Gastroesophageal sphincter (tissue), 3 donors: ENCODE results near the gene PCYT1B.

Source experiments
- CTCF ChIP-seq, 4 experiments: fragments of 200-600 bp in 2 of 4; fragments of 450-650 bp in 2 of 4; sonication (generic) in 1 of 4; IDR thresholded peaks; one replicate each; pipeline ENCODE4 v1.5.1; 2017 to 2019; ENCODE audit warnings: antibody characterized with exemption in 4 of 4, mild to moderate bottlenecking in 2 of 4, moderate library complexity in 2 of 4
- EP300 ChIP-seq: sonication (generic); formaldehyde crosslinking; IDR thresholded peaks from one replicate; pipeline ENCODE4 v1.6.1; 2017; ENCODE audit warnings: antibody characterized with exemption, mild to moderate bottlenecking
- POLR2A ChIP-seq, 2 donors: fragments of 450-650 bp; IDR thresholded peaks; one replicate each; pipeline ENCODE4 v1.6.1; 2017; ENCODE audit warnings: antibody characterized with exemption in 2 of 2, mild to moderate bottlenecking in 2 of 2, moderate library complexity in 1 of 2
- POLR2AphosphoS5 ChIP-seq: sonication (generic); formaldehyde crosslinking; IDR thresholded peaks from one replicate; pipeline ENCODE4 v1.6.1; 2017; ENCODE audit warnings: antibody characterized with exemption

GRCh38 chrX:24520472-24520871, 126.7 kb downstream of the PCYT1B start:
- TF ChIP-seq CTCF (IDR thresholded peaks at IDR 0.05), result no peak
- no peak for TF ChIP-seq POLR2AphosphoS5
- no peak for TF ChIP-seq EP300
- no peak for TF ChIP-seq POLR2A (IDR thresholded peaks at IDR 0.05)
